ENCODE results near the gene MAP6D1. TPM values are rescaled to one million over a fixed set of nuclear protein-coding genes. Genes with fewer than 3 reads are reported as not detected.

The MAP6D1 gene
- total RNA-seq, 2 donors from 2014 or later = 0.99 to 7.0 TPM

DNA sequence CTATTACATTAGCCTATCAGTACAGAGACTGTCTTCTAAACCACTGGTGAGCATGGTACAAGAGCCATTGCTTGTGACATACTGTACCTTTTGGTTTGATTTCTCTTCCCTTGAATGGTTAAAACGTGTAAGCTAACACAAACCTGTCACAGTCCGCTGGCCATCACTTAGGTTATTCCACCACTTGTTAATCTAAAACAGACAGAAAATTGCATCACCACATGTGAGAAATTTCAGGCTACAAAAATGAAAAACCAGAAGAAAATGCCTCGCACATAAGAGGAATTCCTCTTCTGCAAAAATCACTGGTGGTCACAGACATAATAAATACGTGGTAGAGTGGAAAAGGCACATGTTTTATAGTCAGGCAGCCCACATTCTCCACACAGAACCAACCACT lies 37.2 kb upstream of the MAP6D1 start:
- Histone ChIP-seq H3K27ac (no peak overlapping the region), H3K9me3 (no peaks in the 10 kb centered on the region), H3K36me3 (replicated peaks in 1 of 2; ENCODE audit: insufficient read depth in 1 of 2, low read depth in 2 of 2) (peaks cover 0 to 30% of the 10 kb centered on the region in 2 donors), H3K4me1 (no peaks in the 10 kb centered on the region), H3K4me3 (no peak overlapping the region), H3K27me3 (no peaks in the 10 kb centered on the region)
- ATAC-seq (no peak), DNase-seq (no peak)
- intact Hi-C loops (cut with DNase I) = no loop called here
- TF ChIP-seq, protein P1, sequence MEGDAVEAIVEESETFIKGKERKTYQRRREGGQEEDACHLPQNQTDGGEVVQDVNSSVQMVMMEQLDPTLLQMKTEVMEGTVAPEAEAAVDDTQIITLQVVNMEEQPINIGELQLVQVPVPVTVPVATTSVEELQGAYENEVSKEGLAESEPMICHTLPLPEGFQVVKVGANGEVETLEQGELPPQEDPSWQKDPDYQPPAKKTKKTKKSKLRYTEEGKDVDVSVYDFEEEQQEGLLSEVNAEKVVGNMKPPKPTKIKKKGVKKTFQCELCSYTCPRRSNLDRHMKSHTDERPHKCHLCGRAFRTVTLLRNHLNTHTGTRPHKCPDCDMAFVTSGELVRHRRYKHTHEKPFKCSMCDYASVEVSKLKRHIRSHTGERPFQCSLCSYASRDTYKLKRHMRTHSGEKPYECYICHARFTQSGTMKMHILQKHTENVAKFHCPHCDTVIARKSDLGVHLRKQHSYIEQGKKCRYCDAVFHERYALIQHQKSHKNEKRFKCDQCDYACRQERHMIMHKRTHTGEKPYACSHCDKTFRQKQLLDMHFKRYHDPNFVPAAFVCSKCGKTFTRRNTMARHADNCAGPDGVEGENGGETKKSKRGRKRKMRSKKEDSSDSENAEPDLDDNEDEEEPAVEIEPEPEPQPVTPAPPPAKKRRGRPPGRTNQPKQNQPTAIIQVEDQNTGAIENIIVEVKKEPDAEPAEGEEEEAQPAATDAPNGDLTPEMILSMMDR (IDR thresholded peaks at IDR 0.05) = no peak
- TF ChIP-seq POLR2A (IDR thresholded peaks at IDR 0.05) = no peak
- WGBS, 2 donors = 76 to 78% methylated on average over 4 of the region's 4 CpGs

DNA sequence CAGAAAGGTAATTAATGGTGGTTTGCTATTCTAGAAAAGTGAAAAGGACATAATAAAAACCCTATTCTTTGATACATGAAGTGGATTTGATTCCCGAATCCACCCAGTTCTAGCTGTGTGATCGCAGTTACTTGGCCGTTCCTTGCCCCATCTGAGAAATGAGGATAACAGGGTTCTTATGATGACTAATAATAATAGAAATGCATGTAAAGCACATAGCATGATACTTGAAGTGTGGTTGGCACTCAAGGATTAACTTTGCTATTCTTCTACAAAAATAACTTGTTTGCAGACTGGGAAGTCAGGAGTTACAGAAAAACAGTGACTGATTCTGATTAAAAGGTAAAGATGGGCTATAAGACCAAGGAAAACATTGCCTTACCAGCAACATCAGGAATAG lies 32.5 kb upstream of the MAP6D1 start:
- Histone ChIP-seq H3K27me3 (no peaks in the 10 kb centered on the region), H3K4me3 (no peak overlapping the region), H3K9me3 (no peaks in the 10 kb centered on the region), H3K4me1 (no peaks in the 10 kb centered on the region), H3K27ac (no peak overlapping the region), H3K36me3 (replicated peaks in 1 of 2; ENCODE audit: insufficient read depth in 1 of 2, low read depth in 2 of 2) (peaks cover 0 to 17% of the 10 kb centered on the region in 2 donors)
- TF ChIP-seq, protein P1 (IDR thresholded peaks at IDR 0.05) = no peak
- TF ChIP-seq POLR2A (IDR thresholded peaks at IDR 0.05) = no peak
- ATAC-seq = no peak
- intact Hi-C loops (cut with DNase I) = no loop called here
- WGBS, 2 donors = 93 to 95% methylated on average over 3 of the region's 3 CpGs
- DNase-seq = no peak

DNA sequence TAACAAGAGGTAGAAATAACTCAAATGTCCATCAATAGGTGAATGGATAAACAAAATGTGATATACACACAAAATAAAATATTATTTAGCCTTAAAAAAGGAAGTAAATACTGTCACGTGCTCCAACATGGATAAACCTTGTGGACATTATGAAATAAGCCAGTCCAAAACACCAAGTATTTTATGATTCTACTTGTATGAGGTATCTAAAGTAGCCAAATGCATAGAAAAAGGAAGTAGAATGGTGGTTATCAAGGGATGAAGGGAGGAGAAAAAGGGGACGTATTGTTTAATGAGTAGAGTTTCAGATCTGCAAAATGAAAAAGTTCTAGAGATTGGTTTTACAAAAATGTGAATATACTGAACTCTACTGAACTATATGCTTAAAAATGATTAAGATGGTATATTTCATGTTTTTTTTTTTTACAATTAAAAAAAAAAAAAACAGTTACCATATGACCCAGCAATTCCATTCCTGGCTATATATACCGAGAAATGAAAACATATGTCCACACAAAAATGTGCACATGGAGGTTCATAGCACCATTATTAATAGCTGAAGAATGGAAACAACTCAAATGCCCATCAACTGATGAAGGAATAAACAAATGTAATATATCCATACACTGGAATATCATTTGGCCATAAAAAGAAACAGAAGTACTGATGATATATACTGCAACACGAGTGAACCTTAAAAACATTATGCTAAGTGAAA lies 29.1 kb upstream of the MAP6D1 start:
- Histone ChIP-seq H3K9me3 (no peaks in the 10 kb centered on the region), H3K36me3 (replicated peaks in 1 of 2; ENCODE audit: insufficient read depth in 1 of 2, low read depth in 2 of 2) (peaks cover 0 to 5% of the 10 kb centered on the region in 2 donors), H3K27me3 (no peaks in the 10 kb centered on the region), H3K27ac (no peak overlapping the region), H3K4me3 (no peak overlapping the region), H3K4me1 (no peaks in the 10 kb centered on the region)
- intact Hi-C loops (cut with DNase I) = no loop called here
- 78 to 98% methylated on average over 4 of the region's 4 CpGs for WGBS, 2 donors
- no peak for ATAC-seq
- TF ChIP-seq, protein P1 (IDR thresholded peaks at IDR 0.05) = no peak
- no peak for TF ChIP-seq POLR2A (IDR thresholded peaks at IDR 0.05)
- no peak for DNase-seq

DNA sequence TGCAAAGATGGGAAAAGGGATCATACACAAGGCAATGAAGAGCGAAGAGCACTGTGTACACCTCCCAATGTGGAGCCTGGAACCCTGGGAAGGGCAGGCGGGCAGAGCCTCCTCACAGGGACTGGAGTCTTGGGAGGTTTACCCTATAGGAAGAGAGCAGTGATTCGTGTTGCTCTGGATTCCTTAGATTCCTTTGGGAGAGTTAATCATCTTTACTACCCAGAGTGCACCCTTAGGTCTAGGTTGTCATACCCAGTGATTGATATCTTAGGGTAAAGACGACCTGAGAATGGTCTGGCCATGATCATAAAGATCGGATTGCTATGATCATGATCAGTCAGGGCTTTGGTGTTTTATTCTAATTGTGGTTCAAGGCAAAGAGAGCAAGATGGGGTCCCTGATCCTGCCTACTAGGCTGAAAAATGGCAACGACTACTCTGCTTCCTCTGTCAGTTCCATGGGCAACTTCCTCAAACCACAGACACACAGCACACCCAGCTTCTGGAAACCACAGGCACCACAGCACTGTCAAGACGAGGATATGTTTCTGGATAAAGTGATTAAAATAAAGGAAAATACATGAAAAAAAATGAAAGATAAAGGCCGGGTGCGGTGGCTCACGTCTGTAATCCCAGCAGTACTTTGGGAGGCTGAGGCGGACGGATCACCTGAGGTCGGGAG lies 20.4 kb upstream of the MAP6D1 start:
- WGBS, 2 donors = 79 to 82% methylated on average over 13 of the region's 13 CpGs
- TF ChIP-seq, protein P1 (IDR thresholded peaks at IDR 0.05) = no peak
- TF ChIP-seq POLR2A (IDR thresholded peaks at IDR 0.05) = no peak
- H3K4me3 ChIP-seq = no peak overlapping the region
- no peak overlapping the region for H3K27ac ChIP-seq
- DNase-seq (no peak), ATAC-seq (no peak)
- H3K4me1 ChIP-seq = peaks cover 5% of the 10 kb centered on the region
- H3K36me3 ChIP-seq (replicated peaks in 1 of 2; ENCODE audit: insufficient read depth in 1 of 2, low read depth in 2 of 2) = peaks cover 4 to 16% of the 10 kb centered on the region in 2 donors
- no peaks in the 10 kb centered on the region for H3K27me3 ChIP-seq
- no peaks in the 10 kb centered on the region for H3K9me3 ChIP-seq
- intact Hi-C loops (cut with DNase I) = no loop called here

All from body of pancreas (tissue), 4 donors.